A673 (cell line): Measurements from ENCODE around the gene CP.

Source experiments
- EZH2 ChIP-seq: fragments of 200-600 bp; sonication (generic); IDR thresholded peaks from 2 replicates; pipeline ENCODE4 v1.6.1; 2017; ENCODE audit warnings: borderline replicate concordance, low read depth, mild to moderate bottlenecking, mixed read lengths, antibody characterized with exemption, low read length; ENCODE audit not compliant: poor library complexity, severe bottlenecking
- TF ChIP-seq, protein P1 (sequence below): fragments of 300-800, 200-600 bp; sonication (generic); conservative IDR thresholded peaks from 2 replicates; pipeline ENCODE4 v1.5.1; 2017; ENCODE audit warnings: low read depth, mild to moderate bottlenecking, antibody characterized with exemption, low read length, moderate library complexity, mixed read lengths

DNA sequence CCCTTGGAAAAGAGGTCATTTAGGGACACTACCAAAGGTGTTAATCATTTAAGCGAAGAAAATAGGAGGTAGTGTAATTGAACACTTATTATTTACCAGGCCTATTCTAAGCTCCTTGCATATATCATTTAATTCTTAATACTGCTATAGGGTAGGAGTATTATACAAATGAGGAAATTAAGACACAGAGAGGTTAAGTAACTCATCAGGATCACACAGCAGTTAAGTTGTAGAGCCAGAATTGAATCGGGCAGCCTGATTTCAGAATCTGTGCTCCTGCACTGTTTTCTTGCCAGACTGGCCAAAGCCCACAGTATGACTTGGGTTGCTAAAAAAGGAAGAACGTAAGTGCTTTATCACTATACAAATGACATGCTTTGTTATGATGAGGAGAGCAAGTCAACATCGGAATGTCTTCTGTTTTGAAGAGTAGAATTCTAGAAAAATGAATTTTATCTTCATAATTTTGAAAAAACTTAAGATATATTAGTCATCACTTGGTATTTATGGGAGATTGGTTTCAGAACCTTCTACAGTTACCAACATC lies 60.8 kb downstream of the CP start:
- TF ChIP-seq, protein P1, sequence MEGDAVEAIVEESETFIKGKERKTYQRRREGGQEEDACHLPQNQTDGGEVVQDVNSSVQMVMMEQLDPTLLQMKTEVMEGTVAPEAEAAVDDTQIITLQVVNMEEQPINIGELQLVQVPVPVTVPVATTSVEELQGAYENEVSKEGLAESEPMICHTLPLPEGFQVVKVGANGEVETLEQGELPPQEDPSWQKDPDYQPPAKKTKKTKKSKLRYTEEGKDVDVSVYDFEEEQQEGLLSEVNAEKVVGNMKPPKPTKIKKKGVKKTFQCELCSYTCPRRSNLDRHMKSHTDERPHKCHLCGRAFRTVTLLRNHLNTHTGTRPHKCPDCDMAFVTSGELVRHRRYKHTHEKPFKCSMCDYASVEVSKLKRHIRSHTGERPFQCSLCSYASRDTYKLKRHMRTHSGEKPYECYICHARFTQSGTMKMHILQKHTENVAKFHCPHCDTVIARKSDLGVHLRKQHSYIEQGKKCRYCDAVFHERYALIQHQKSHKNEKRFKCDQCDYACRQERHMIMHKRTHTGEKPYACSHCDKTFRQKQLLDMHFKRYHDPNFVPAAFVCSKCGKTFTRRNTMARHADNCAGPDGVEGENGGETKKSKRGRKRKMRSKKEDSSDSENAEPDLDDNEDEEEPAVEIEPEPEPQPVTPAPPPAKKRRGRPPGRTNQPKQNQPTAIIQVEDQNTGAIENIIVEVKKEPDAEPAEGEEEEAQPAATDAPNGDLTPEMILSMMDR = no peak
- no peak for TF ChIP-seq EZH2
